ENCODE results near the gene TMEM97. TPM values are rescaled to one million over a fixed set of nuclear protein-coding genes. Genes with fewer than 3 reads are reported as not detected.

TMEM97 gene
- total RNA-seq, 3 donors from 2014 or later = 14.3 to 25.1 (median 18.1) TPM

GRCh38 chr17:28345419-28346198 is 26.6 kb downstream of the TMEM97 start:
- intact Hi-C loops (cut with DNase I, micrococcal nuclease) = no loop called here
- no peak for ATAC-seq
- H3K4me3 ChIP-seq = no peak overlapping the region
- no peaks in the 10 kb centered on the region for H3K4me1 ChIP-seq (ENCODE audit: low read depth)
- H3K36me3 ChIP-seq (ENCODE audit: low read depth) = peaks cover 10% of the 10 kb centered on the region
- no peak for TF ChIP-seq CTCF (IDR thresholded peaks at IDR 0.05)
- DNase-seq = no peak
- H3K9me3 ChIP-seq = no peaks in the 10 kb centered on the region

GRCh38 chr17:28346199-28346580 is 27.2 kb downstream of the TMEM97 start:
- no peak for ATAC-seq
- intact Hi-C loops (cut with DNase I, micrococcal nuclease) = no loop called here
- TF ChIP-seq CTCF (IDR thresholded peaks at IDR 0.05) = no peak
- peaks cover 10% of the 10 kb centered on the region for H3K36me3 ChIP-seq (ENCODE audit: low read depth)
- H3K4me1 ChIP-seq (ENCODE audit: low read depth) = no peaks in the 10 kb centered on the region
- no peaks in the 10 kb centered on the region for H3K9me3 ChIP-seq
- H3K4me3 ChIP-seq = no peak overlapping the region
- no peak for DNase-seq

- Histone ChIP-seq H3K4me1 (ENCODE audit: low read depth) (no peaks in the 10 kb centered on the region), H3K9me3 (no peaks in the 10 kb centered on the region), H3K36me3 (ENCODE audit: low read depth) (peaks cover 10% of the 10 kb centered on the region), H3K4me3 (no peak overlapping the region)
- intact Hi-C loops (cut with DNase I, micrococcal nuclease) = no loop called here
- no peak for TF ChIP-seq CTCF (IDR thresholded peaks at IDR 0.05)
- no peak for DNase-seq
- ATAC-seq = no peak
Observed at GRCh38 chr17:28346746-28347246, 27.8 kb downstream of the TMEM97 start.

GRCh38 chr17:28347261-28347891 is 28.4 kb downstream of the TMEM97 start:
- no peak for TF ChIP-seq CTCF (IDR thresholded peaks at IDR 0.05)
- no peaks in the 10 kb centered on the region for H3K4me1 ChIP-seq (ENCODE audit: low read depth)
- DNase-seq (no peak), ATAC-seq (no peak)
- intact Hi-C loops (cut with DNase I, micrococcal nuclease) = no loop called here
- H3K9me3 ChIP-seq = no peaks in the 10 kb centered on the region
- no peak overlapping the region for H3K4me3 ChIP-seq
- H3K36me3 ChIP-seq (ENCODE audit: low read depth) = peaks cover 10% of the 10 kb centered on the region

GRCh38 chr17:28348979-28349378 is 30.0 kb downstream of the TMEM97 start:
- ATAC-seq (no peak), DNase-seq (no peak)
- TF ChIP-seq CTCF (IDR thresholded peaks at IDR 0.05) = no peak
- intact Hi-C loops (cut with DNase I, micrococcal nuclease) = no loop called here
- Histone ChIP-seq H3K4me3 (no peak overlapping the region), H3K36me3 (ENCODE audit: low read depth) (peaks cover 4% of the 10 kb centered on the region), H3K9me3 (no peaks in the 10 kb centered on the region), H3K4me1 (ENCODE audit: low read depth) (no peaks in the 10 kb centered on the region)

All from mucosa of descending colon (tissue), 3 donors.